Sigmoid colon (tissue), 4 donors: Measurements from ENCODE around the gene CHKB.

Source experiments
- CTCF ChIP-seq, 4 experiments: fragments of 450-650 bp in 3 of 4; fragments of 200-600 bp in 1 of 4; IDR thresholded peaks; one replicate each; pipeline ENCODE4 v1.5.1; 2016 to 2019; ENCODE audit warnings: antibody characterized with exemption in 4 of 4, mild to moderate bottlenecking in 3 of 4, moderate library complexity in 2 of 4
- EP300 ChIP-seq, 4 donors: sonication (generic); formaldehyde crosslinking; IDR thresholded peaks; one replicate each; pipeline ENCODE4 v1.6.1; 2017; ENCODE audit warnings: antibody characterized with exemption in 4 of 4
- POLR2A ChIP-seq, 2 donors: fragments of 450-650 bp; IDR thresholded peaks; one replicate each; pipeline ENCODE4 v1.6.1; 2016; ENCODE audit warnings: antibody characterized with exemption in 2 of 2, mild to moderate bottlenecking in 2 of 2, moderate library complexity in 2 of 2
- POLR2AphosphoS5 ChIP-seq, 4 donors: sonication (generic); formaldehyde crosslinking; IDR thresholded peaks; one replicate each; pipeline ENCODE4 v1.6.1; 2017; ENCODE audit warnings: antibody characterized with exemption in 4 of 4

GRCh38 chr22:50532824-50533796, 49.5 kb downstream of the CHKB start:
- no peak for TF ChIP-seq CTCF (IDR thresholded peaks at IDR 0.05)
- no peak for TF ChIP-seq POLR2A (IDR thresholded peaks at IDR 0.05)
- TF ChIP-seq EP300 (IDR thresholded peaks at IDR 0.05), result no peak
- no peak for TF ChIP-seq POLR2AphosphoS5 (IDR thresholded peaks at IDR 0.05)
